COR-L47 (cell line): ENCODE results near the gene PNMA1.

Experiments
- DNase-seq: peaks from one replicate; lab custom pipeline; 2025; lab: John Stamatoyannopoulos, UW

PNMA1 gene

GRCh38 chr14:73750531-73750901, 36.3 kb upstream of the PNMA1 start:
- DNase-seq: no peak

GRCh38 chr14:73749706-73750530, 35.7 kb upstream of the PNMA1 start:
- no peak for DNase-seq

GRCh38 chr14:73748858-73749357, 34.7 kb upstream of the PNMA1 start:
- DNase-seq: no peak

- DNase-seq: no peak
Observed at GRCh38 chr14:73747379-73748211, 33.4 kb upstream of the PNMA1 start.

GRCh38 chr14:73746520-73747378, 32.6 kb upstream of the PNMA1 start:
- DNase-seq: no peak

- DNase-seq: no peak
Observed at GRCh38 chr14:73745571-73746519, 31.7 kb upstream of the PNMA1 start.

GRCh38 chr14:73744874-73745529, 30.8 kb upstream of the PNMA1 start:
- DNase-seq: no peak

GRCh38 chr14:73744175-73744867, 30.1 kb upstream of the PNMA1 start:
- DNase-seq: no peak

- DNase-seq: no peak
Observed at GRCh38 chr14:73743431-73743931, 29.3 kb upstream of the PNMA1 start.

GRCh38 chr14:73742520-73743238, 28.5 kb upstream of the PNMA1 start:
- DNase-seq: no peak

GRCh38 chr14:73741876-73742519, 27.8 kb upstream of the PNMA1 start:
- no peak for DNase-seq

GRCh38 chr14:73741386-73741875, 27.2 kb upstream of the PNMA1 start:
- DNase-seq: no peak

GRCh38 chr14:73740618-73741326, 26.6 kb upstream of the PNMA1 start:
- DNase-seq: no peak

GRCh38 chr14:73739899-73740617, 25.9 kb upstream of the PNMA1 start:
- no peak for DNase-seq

- DNase-seq: no peak
Observed at GRCh38 chr14:73739174-73739898, 25.2 kb upstream of the PNMA1 start.

- no peak for DNase-seq
Observed at GRCh38 chr14:73738518-73739173, 24.5 kb upstream of the PNMA1 start.
